Heart right ventricle (tissue), 16 donors: Measurements from ENCODE around the gene KCNS3. TPM values are rescaled to one million over a fixed set of nuclear protein-coding genes. Genes with fewer than 3 reads are reported as not detected.

ENCODE experiments used
- ATAC-seq, 8 donors: fragments of 200-7000 bp; cut with Tn5 transposase; one replicate each; pipeline ENCODE4 v1.9.1; 2020; ENCODE audit warnings: mild to moderate bottlenecking in 8 of 8, moderate library complexity in 8 of 8, moderate number of reproducible peaks in 1 of 8
- DNase-seq, 2 donors: peaks; one replicate each; pipeline ENCODE4 v3.0.0-alpha.2; 2020
- H3K27ac ChIP-seq, 10 donors: fragments of 200-600 bp; sonication (generic) in 2 of 10; one replicate each; pipeline versions ENCODE4 v1.5.0 to v1.8.0; 2020 to 2022; ENCODE audit warnings: mild to moderate bottlenecking in 3 of 10
- H3K27me3 ChIP-seq, 7 donors: fragments of 200-600 bp; one replicate each; pipeline ENCODE4 v1.8.0; 2021 to 2022; ENCODE audit warnings: mild to moderate bottlenecking in 2 of 7
- H3K36me3 ChIP-seq, 9 donors: fragments of 200-600 bp; sonication (generic) in 1 of 9; one replicate each; pipeline versions ENCODE4 v1.5.0 to v1.8.0; 2020 to 2022; ENCODE audit warnings: mild to moderate bottlenecking in 2 of 9
- H3K4me1 ChIP-seq, 9 donors: fragments of 200-600 bp; sonication (generic) in 1 of 9; one replicate each; pipeline versions ENCODE4 v1.5.0 to v1.8.0; 2020 to 2022; ENCODE audit warnings: mild to moderate bottlenecking in 4 of 9
- H3K4me3 ChIP-seq, 10 donors: fragments of 200-600 bp; sonication (generic) in 2 of 10; one replicate each; pipeline versions ENCODE4 v1.5.0 to v1.8.0; 2020 to 2022; ENCODE audit warnings: mild to moderate bottlenecking in 7 of 10, moderate library complexity in 2 of 10
- H3K9me3 ChIP-seq, 11 donors: fragments of 200-600 bp in 10 of 11; sonication (generic) in 2 of 11; one replicate each; pipeline versions ENCODE4 v1.5.0 to v1.8.0; 2013 to 2022; ENCODE audit warnings: mild to moderate bottlenecking in 2 of 11, control low read depth in 1 of 11, moderate library complexity in 1 of 11
- WGBS, 2 donors: extraction: QIAGEN DNeasy Blood & Tissue Kit; methylation state at CpG; one replicate each; pipeline ENCODE4 v1.1.7; 2013; ENCODE audit warnings: inconsistent platforms in 1 of 2; 5-methylcytosine and 5-hydroxymethylcytosine counted together
- intact Hi-C, 10 donors: fragments of 100-400 bp; cut with DNase I; formaldehyde crosslinking; loops; one replicate each; pipeline versions ENCODE4 v1.11.1 to v1.14.2; 2022
- polyA plus RNA-seq, 2 donors: library from polyadenylated mRNA; stranded (reverse); fragments of 200-250 nt; gene quantifications; one replicate each; pipeline ENCODE4 v1.2.3, GENCODE V29; 2013
- total RNA-seq, 10 donors: library from RNA; stranded (reverse); fragmentation: NEBNext Ultra II Directional in 3 of 10; extraction: Animal tissue kit (Norgen Biotek cat#: 25700) in 3 of 10; gene quantifications; one replicate each; pipeline versions ENCODE4 v1.2.1 to v1.2.4, GENCODE V29; 2021 to 2023
- TF ChIP-seq, protein P1 (sequence below), 9 donors: fragments of 200-600 bp; sonication (generic) in 2 of 9; IDR thresholded peaks; one replicate each; pipeline versions ENCODE4 v1.5.0 to v1.8.0; 2021 to 2022; ENCODE audit warnings: antibody characterized with exemption in 9 of 9, mild to moderate bottlenecking in 5 of 9, moderate library complexity in 1 of 9
- donor health status: Arrhythmogenic right ventricular cardiomyopathy.
- donor health status: ischemic (EF 13 %, LVEDD 7.1; RV severe dilation, severe dysfunction).
- donor health status: healthy with polysubstance abuse.
- donor health status: DM: no; HTN: yes; CAD: no.
- donor health status: DM: no; HTN: no; CAD: no.
- donor health status: ischemic (EF 25% LVEDD 6.9; RV normal size, moderate dysfunction).
- donor health status: ischemic (EF 25% LVEDD 5.7; RV mildly dilated, moderate dysfunction).
- donor health status: healthy.
- donor health status: DM: yes; HTN: yes; CAD: no.
- donor health status: Ischemic cardiomyopathy.
- donor health status: ischemic (EF 35%, LVEDD 5.7; RV mildly dilated, moderate dysfunction).
- donor health status: nonischemic (EF 11% LVEDD 7.7; RV severe dilation, severe dysfunction).
- donor health status: DM: yes; HTN: yes; CAD: no.
- donor health status: PGD.
- donor health status: ischemic (EF 29% LVEDD 5.4; RV normal size, mild dysfunction).
- donor health status: nonischemic (EF 23%, LVEDD 6.1; RV moderate dilation, normal function).

KCNS3 gene
- total and polyA plus RNA-seq, 12 donors: 1.5 to 3.8 (median 2.6) TPM

DNA sequence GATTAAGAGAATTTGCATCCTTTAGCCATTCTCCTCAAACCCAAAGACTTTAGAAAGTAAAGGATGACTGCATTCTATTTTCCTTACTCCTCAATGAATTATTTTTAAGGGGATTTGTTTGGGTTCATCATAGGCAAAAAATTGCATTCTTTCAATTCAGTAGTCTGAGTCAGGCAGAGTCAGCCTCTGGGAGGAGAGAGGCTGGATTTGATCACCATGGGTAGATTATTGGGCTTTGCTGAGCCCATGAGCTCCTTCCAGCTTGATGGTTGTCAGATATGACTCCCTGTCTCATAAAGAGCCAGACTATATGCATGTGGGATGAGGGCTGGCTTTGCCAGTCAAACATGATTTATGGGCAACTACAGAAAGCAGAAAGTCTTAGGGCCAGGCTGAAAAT lies 101.2 kb downstream of the KCNS3 start:
- H3K27ac ChIP-seq: no peak overlapping the region
- intact Hi-C loops: no loop called here
- H3K27me3 ChIP-seq: no peaks in the 10 kb centered on the region
- DNase-seq (no peak), ATAC-seq (no peak)
- H3K36me3 ChIP-seq: no peaks in the 10 kb centered on the region
- peaks cover 0 to 14% (median 2%) of the 10 kb centered on the region in 9 donors for H3K4me1 ChIP-seq
- TF ChIP-seq, protein P1, sequence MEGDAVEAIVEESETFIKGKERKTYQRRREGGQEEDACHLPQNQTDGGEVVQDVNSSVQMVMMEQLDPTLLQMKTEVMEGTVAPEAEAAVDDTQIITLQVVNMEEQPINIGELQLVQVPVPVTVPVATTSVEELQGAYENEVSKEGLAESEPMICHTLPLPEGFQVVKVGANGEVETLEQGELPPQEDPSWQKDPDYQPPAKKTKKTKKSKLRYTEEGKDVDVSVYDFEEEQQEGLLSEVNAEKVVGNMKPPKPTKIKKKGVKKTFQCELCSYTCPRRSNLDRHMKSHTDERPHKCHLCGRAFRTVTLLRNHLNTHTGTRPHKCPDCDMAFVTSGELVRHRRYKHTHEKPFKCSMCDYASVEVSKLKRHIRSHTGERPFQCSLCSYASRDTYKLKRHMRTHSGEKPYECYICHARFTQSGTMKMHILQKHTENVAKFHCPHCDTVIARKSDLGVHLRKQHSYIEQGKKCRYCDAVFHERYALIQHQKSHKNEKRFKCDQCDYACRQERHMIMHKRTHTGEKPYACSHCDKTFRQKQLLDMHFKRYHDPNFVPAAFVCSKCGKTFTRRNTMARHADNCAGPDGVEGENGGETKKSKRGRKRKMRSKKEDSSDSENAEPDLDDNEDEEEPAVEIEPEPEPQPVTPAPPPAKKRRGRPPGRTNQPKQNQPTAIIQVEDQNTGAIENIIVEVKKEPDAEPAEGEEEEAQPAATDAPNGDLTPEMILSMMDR (IDR thresholded peaks at IDR 0.05): no peak
- H3K9me3 ChIP-seq: peaks cover 0 to 8% (median 0%) of the 10 kb centered on the region in 11 donors
- no peak overlapping the region for H3K4me3 ChIP-seq

DNA sequence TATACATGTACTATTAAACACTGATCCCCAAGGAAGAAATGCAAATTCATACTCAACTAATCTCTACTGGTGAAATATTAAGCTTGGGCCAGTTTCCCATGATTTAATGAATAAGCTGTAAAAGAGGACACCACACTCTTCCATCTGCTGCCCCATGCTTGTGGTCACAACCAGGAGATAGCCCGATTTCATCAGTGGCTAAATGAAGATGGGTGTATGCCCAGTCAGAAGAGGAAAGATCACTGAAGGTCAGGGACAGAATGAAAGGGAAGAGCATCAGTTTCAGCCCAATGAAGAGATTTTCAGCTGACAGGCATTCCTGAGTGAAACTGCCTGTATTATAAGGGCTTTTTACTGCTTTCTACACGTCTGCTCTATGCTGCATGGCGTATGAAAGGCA lies 103.5 kb downstream of the KCNS3 start:
- Histone ChIP-seq H3K9me3 (no peaks in the 10 kb centered on the region), H3K36me3 (no peaks in the 10 kb centered on the region), H3K4me1 (peaks cover 0 to 9% (median 0%) of the 10 kb centered on the region in 9 donors), H3K27ac (no peak overlapping the region), H3K27me3 (no peaks in the 10 kb centered on the region), H3K4me3 (no peak overlapping the region)
- TF ChIP-seq, protein P1 (IDR thresholded peaks at IDR 0.05): no peak
- intact Hi-C loops: no loop called here
- ATAC-seq: no peak
- no peak for DNase-seq
- WGBS, 2 donors: 76 to 82% methylated on average over 3 of the region's 3 CpGs

Other genes starting within 250 kb of the KCNS3 start
- gene SMC6, start 124.9 kb upstream of the KCNS3 start, total RNA-seq: 10 to 100 TPM in 9 of 10 donors, 1 to 10 TPM in 1; 9.4 to 14.7 (median 12.3) TPM
- gene SMC6, start 124.9 kb upstream of the KCNS3 start, polyA plus RNA-seq: 10 to 100 TPM in 1 of 2 donors, 1 to 10 TPM in 1; 4.7 to 10.4 TPM
- 1 to 10 TPM; 2.8 to 5.4 (median 3.8) TPM for gene GEN1, start 124.5 kb upstream of the KCNS3 start, total RNA-seq
- gene GEN1, start 124.5 kb upstream of the KCNS3 start, polyA plus RNA-seq: 1 to 10 TPM in 1 of 2 donors, under 1 TPM in 1; 0.71 to 4.8 TPM
- gene MSGN1, start 62.2 kb upstream of the KCNS3 start, total RNA-seq: not detected
- not detected for gene MSGN1, start 62.2 kb upstream of the KCNS3 start, polyA plus RNA-seq